HG03095 (cell line): ENCODE data around the gene DAB2IP.

Experiments used
- ATAC-seq: cut with Tn5 transposase; IDR thresholded peaks from one replicate; pipeline ENCODE4 v1.9.1; 2021; ENCODE audit warnings: moderate library complexity; ENCODE audit not compliant: unreplicated experiment

Gene DAB2IP

GRCh38 chr9:121625590-121625989 lies 25.8 kb upstream of the DAB2IP start:
- ATAC-seq: no peak

GRCh38 chr9:121626012-121626411 lies 25.4 kb upstream of the DAB2IP start:
- no peak for ATAC-seq

- ATAC-seq: no peak
These were observed 24.0 kb upstream of the DAB2IP start for GRCh38 chr9:121627427-121627826.

GRCh38 chr9:121628401-121628800 lies 23.0 kb upstream of the DAB2IP start:
- ATAC-seq: no peak

- no peak for ATAC-seq
These were observed 20.3 kb upstream of the DAB2IP start for GRCh38 chr9:121631115-121631514.

GRCh38 chr9:121631978-121632418 lies 19.4 kb upstream of the DAB2IP start:
- no peak for ATAC-seq

- no peak for ATAC-seq
These were observed 18.2 kb upstream of the DAB2IP start for GRCh38 chr9:121633119-121633714.

- ATAC-seq: no peak
These were observed 17.7 kb upstream of the DAB2IP start for GRCh38 chr9:121633736-121634135.

- no peak for ATAC-seq
These were observed 16.8 kb upstream of the DAB2IP start for GRCh38 chr9:121634329-121635261.

- ATAC-seq: no peak
These were observed 16.0 kb upstream of the DAB2IP start for GRCh38 chr9:121635300-121635876.

- no peak for ATAC-seq
These were observed 15.0 kb upstream of the DAB2IP start for GRCh38 chr9:121636341-121636865.

- ATAC-seq: no peak
These were observed 14.3 kb upstream of the DAB2IP start for GRCh38 chr9:121636978-121637712.

- ATAC-seq: no peak
These were observed 13.7 kb upstream of the DAB2IP start for GRCh38 chr9:121637713-121638220.

GRCh38 chr9:121638399-121638798 lies 13.0 kb upstream of the DAB2IP start:
- no peak for ATAC-seq

GRCh38 chr9:121638901-121639592 lies 12.4 kb upstream of the DAB2IP start:
- ATAC-seq: no peak

- ATAC-seq: no peak
These were observed 11.8 kb upstream of the DAB2IP start for GRCh38 chr9:121639619-121640018.

GRCh38 chr9:121640076-121640475 lies 11.4 kb upstream of the DAB2IP start:
- no peak for ATAC-seq

- no peak for ATAC-seq
These were observed 10.8 kb upstream of the DAB2IP start for GRCh38 chr9:121640491-121641223.

GRCh38 chr9:121641224-121641611 lies 10.2 kb upstream of the DAB2IP start:
- ATAC-seq: no peak
